ENCODE data around the gene SMCHD1. TPM values are rescaled to one million over a fixed set of nuclear protein-coding genes. Genes with fewer than 3 reads are reported as not detected.

Gene SMCHD1
- total RNA-seq, 1 donor from 2014 or later = 34.4 TPM

GRCh38 chr18:2617401-2617998 lies 38.0 kb upstream of the SMCHD1 start:
- Mint-ChIP-seq H3K4me3 (ENCODE audit: unreplicated experiment) (no peak overlapping the region), H3K36me3 (ENCODE audit: unreplicated experiment) (no peaks in the 10 kb centered on the region), H3K4me1 (ENCODE audit: low read depth, unreplicated experiment) (no peaks in the 10 kb centered on the region), H3K9me3 (ENCODE audit: unreplicated experiment) (no peaks in the 10 kb centered on the region), H3K27me3 (ENCODE audit: unreplicated experiment) (peaks cover 2% of the 10 kb centered on the region), H3K27ac (ENCODE audit: unreplicated experiment) (no peak overlapping the region)
- TF ChIP-seq CTCF (IDR thresholded peaks at IDR 0.05; ENCODE audit: partially characterized antibody, unreplicated experiment) = no peak
- DNase-seq = no peak

GRCh38 chr18:2618009-2618408 lies 37.5 kb upstream of the SMCHD1 start:
- Mint-ChIP-seq H3K4me3 (ENCODE audit: unreplicated experiment) (no peak overlapping the region), H3K27me3 (ENCODE audit: unreplicated experiment) (peaks cover 2% of the 10 kb centered on the region), H3K36me3 (ENCODE audit: unreplicated experiment) (no peaks in the 10 kb centered on the region), H3K9me3 (ENCODE audit: unreplicated experiment) (no peaks in the 10 kb centered on the region), H3K27ac (ENCODE audit: unreplicated experiment) (no peak overlapping the region), H3K4me1 (ENCODE audit: low read depth, unreplicated experiment) (no peaks in the 10 kb centered on the region)
- no peak for DNase-seq
- TF ChIP-seq CTCF (IDR thresholded peaks at IDR 0.05; ENCODE audit: partially characterized antibody, unreplicated experiment) = no peak

GRCh38 chr18:2625217-2625616 lies 30.3 kb upstream of the SMCHD1 start:
- no peak for DNase-seq
- no peak overlapping the region for H3K4me3 Mint-ChIP-seq (ENCODE audit: unreplicated experiment)
- no peaks in the 10 kb centered on the region for H3K27me3 Mint-ChIP-seq (ENCODE audit: unreplicated experiment)
- no peaks in the 10 kb centered on the region for H3K9me3 Mint-ChIP-seq (ENCODE audit: unreplicated experiment)
- H3K27ac Mint-ChIP-seq (ENCODE audit: unreplicated experiment) = no peak overlapping the region
- no peak for TF ChIP-seq CTCF (IDR thresholded peaks at IDR 0.05; ENCODE audit: partially characterized antibody, unreplicated experiment)
- H3K4me1 Mint-ChIP-seq (ENCODE audit: low read depth, unreplicated experiment) = no peaks in the 10 kb centered on the region
- no peaks in the 10 kb centered on the region for H3K36me3 Mint-ChIP-seq (ENCODE audit: unreplicated experiment)

- Mint-ChIP-seq H3K27me3 (ENCODE audit: unreplicated experiment) (no peaks in the 10 kb centered on the region), H3K4me1 (ENCODE audit: low read depth, unreplicated experiment) (no peaks in the 10 kb centered on the region), H3K4me3 (ENCODE audit: unreplicated experiment) (no peak overlapping the region), H3K36me3 (ENCODE audit: unreplicated experiment) (peaks cover 6% of the 10 kb centered on the region), H3K27ac (ENCODE audit: unreplicated experiment) (no peak overlapping the region), H3K9me3 (ENCODE audit: unreplicated experiment) (peaks cover 3% of the 10 kb centered on the region)
- no peak for TF ChIP-seq CTCF (IDR thresholded peaks at IDR 0.05; ENCODE audit: partially characterized antibody, unreplicated experiment)
- DNase-seq = no peak
Observed at GRCh38 chr18:2627821-2628276, 27.7 kb upstream of the SMCHD1 start.

GRCh38 chr18:2629003-2629402 lies 26.5 kb upstream of the SMCHD1 start:
- H3K27ac Mint-ChIP-seq (ENCODE audit: unreplicated experiment) = no peak overlapping the region
- H3K27me3 Mint-ChIP-seq (ENCODE audit: unreplicated experiment) = no peaks in the 10 kb centered on the region
- H3K36me3 Mint-ChIP-seq (ENCODE audit: unreplicated experiment) = peaks cover 7% of the 10 kb centered on the region
- TF ChIP-seq CTCF (IDR thresholded peaks at IDR 0.05; ENCODE audit: partially characterized antibody, unreplicated experiment) = no peak
- DNase-seq = no peak
- H3K9me3 Mint-ChIP-seq (ENCODE audit: unreplicated experiment) = peaks cover 4% of the 10 kb centered on the region
- H3K4me3 Mint-ChIP-seq (ENCODE audit: unreplicated experiment) = no peak overlapping the region
- H3K4me1 Mint-ChIP-seq (ENCODE audit: low read depth, unreplicated experiment) = no peaks in the 10 kb centered on the region
